Measurements from ENCODE around the gene ZNF512B.
A peak's percentile ranks its signal among the peaks of the same experiment; 100 is the strongest.
"Not testable (repeated sequence)": the region's sequence is repeated elsewhere in the genome, so short reads cannot be mapped to it uniquely, and the experiment has no call there.

Gene ZNF512B

DNA sequence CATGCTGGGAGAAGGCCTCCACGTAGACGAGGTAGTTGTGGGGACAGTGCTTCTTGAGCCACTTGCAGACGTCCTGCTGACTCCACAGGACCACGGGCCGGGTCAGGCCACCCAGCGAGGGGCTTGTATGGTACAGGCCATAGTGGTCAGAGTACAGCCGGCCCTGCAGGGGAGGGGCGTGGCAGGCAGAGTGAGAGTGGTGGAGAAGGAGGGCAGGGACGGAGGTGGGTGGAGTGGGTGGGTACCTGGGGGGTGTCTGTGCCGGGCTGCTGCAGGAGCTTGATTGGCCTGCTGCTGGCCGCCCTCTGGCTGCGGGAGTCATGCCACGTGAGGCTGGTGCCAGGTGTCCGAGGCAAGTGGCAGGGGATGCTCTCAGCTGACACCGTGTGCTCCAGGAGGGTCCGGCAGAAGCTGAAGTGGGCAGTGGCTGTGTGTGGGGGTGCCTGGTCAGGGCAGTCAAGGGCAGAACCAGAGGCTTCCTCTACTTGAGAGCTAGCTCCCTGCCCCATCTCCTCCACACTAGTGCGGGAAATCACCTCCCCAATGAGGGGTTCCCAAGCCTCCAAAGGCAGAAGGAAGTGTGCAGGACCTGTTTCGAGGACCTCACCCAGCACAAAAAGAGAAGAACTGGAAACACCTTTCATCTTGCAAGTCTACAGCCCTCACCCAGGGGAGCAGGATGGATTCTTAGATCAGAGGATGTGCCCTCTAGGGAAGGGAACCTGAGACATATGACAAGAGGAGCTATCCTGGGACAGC lies 7.4 kb upstream of the ZNF512B start:
- DNase-seq: no peak

DNA sequence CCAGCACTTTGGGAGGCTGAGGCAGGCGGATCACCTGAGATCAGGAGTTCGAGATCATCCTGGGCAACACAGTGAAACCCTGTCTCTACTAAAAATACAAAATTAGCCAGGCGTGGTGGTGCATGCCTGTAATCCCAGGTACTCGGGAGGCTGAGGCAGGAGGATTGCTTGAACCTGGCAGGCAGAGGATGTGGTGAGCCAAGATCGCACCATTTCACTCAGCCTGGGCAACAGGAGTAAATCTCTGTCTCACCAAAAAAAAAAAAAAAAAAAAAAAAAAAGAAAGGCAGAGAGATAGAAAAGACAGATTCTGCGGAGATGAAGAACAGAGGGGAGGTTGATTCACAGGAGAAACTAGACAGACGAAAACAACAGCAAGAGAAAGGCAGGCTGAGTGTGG lies 6.8 kb upstream of the ZNF512B start:
- DNase-seq: not testable (repeated sequence)

DNA sequence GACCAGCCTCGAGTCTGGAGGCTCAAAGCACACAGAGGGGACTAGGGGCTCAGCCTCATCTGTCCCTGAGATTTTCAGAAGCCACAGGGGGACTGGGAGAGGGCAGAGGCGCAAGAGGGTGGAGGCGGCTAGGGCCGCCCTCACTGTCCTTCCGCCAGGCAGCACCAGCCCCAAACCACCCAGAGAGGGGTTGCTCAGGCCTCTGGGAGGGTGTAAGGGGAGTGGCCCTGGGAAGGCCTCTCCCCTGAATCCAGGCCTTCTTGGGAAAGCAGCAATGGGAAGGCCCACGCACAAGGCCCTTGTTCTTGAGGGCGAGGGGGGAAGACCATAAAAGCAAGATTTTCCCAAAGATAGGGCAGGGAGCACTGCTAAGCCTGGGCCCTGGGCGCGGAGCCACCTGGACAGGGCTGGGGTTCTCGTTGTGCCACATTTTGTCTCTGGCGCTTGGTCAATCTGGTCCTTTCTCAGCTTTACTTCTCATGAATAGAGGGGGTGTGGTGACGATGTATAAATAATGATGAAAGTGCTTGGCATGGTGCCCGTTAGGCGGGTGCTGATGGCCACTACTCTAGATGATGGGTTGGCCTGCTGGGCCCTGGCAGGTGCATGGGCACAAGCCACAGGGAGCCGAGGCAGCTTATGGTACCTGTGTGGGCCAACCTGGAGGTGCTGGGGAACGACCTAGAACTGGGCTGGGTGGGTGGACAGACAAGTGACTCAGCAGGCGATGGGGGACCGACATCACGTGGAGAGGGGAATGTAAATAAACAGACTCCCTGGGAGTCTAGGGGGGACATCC lies 4.9 kb upstream of the ZNF512B start:
- no peak for DNase-seq

DNA sequence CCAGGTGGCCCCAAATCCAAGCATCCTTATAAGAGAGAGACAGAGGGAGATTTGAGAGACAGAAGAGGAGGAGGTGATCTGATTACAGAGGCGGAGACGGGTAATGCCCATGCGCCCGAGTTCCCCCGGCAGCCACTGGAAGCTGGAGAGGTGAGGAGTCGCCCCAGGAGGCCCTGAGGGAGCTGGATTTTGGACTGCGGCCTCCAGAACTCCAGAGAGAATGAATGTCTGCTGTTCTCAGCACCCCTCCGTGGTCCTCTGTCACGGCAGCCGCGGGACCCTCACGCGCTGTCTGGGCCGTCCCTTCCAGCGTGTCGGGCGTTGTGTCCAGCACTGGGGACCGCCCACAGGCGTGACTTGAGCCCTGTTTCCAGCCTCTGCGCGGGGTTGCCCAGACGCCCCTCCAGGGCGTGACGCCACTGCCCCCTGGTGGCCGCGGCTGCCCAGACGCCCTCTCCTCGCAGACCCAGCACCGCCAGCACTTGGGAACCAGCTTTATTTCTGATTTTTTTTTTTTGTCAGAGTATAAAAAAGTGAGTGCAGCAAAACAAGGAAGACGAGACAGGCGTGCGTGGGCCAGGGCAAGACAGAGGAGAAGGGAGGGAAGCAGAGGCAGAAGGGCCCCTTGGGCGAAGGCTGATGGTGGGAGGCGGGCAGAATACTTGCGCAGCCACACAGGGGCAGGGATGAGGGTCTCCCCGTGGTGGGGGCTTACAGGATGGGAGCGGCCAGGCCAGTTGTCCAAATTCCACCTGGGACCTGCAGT lies 4.1 kb upstream of the ZNF512B start:
- peak; percentile 75 to 77 for DNase-seq

DNA sequence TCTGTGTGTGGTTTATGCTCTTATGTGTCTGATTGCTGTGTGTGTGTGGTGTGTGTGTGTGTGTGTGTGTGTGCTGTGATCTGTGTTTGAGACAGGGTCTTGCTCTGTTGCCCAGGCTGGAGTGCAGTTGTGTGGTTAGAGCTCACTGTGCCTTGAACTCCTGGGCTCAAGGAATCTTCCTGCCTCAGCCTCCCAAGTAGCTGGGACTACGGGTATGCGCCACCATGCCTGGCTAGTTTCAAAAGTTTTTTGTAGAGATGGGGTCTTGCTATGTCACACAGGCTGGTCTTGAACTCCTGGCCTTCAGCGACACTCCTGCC lies 3.4 kb upstream of the ZNF512B start:
- no peak for DNase-seq

DNA sequence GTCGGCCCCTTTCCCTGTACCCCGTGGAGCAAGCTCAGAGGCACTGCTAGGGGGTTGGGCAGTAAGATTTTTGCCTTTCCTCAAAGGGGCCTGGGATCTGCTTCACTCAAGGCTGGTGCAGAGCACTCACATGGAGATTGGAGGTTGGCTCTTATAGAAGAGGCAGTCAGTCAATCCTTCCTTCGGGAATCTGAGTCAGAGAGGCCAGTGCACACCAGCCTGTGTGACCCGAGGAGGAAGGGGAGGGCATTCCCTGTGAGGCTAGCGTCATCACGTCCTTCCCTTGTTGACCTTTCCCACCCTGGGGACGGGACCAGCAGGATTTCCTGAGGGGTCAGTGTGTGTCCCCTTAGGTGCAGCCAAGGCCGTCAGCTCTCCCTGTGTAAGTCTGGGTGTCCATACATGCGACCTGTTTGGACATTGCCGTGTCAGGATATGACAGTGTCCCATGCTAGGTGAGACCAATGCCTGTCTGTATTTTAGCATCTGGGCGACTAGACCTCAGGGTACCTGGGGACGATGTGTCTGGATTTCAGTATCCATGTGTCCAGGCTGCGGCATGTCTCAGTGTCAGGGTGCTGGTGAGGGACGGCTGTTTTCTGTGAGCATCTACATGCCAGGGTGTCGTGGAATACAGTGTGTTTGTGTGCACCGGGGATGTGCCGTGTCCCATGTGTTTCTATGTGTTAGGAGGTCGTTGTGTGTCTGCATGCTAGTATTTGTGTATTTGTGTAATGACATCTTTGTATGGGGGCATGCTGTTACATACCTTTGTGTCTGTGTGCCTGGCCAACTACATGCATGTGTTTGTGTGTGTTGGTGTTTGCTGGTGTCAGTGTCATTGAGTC lies 2.8 kb upstream of the ZNF512B start:
- DNase-seq: no peak

DNA sequence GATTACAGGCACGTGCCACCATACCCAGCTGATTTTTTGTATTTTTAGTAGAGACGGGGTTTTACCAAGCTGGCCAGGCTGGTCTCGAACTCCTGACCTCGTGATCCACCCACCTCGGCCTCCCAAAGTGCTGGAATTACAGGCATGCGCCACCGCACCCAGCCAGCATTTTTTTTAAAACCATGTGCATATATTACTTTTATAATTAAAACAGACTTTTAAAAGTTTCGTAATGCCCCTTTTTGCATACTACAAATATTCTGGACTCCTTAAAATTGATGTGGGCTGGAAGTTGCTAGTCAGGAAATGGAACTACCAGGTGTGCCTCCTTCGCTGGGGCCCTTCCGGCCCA lies 2.2 kb upstream of the ZNF512B start:
- DNase-seq: not testable (repeated sequence)

DNA sequence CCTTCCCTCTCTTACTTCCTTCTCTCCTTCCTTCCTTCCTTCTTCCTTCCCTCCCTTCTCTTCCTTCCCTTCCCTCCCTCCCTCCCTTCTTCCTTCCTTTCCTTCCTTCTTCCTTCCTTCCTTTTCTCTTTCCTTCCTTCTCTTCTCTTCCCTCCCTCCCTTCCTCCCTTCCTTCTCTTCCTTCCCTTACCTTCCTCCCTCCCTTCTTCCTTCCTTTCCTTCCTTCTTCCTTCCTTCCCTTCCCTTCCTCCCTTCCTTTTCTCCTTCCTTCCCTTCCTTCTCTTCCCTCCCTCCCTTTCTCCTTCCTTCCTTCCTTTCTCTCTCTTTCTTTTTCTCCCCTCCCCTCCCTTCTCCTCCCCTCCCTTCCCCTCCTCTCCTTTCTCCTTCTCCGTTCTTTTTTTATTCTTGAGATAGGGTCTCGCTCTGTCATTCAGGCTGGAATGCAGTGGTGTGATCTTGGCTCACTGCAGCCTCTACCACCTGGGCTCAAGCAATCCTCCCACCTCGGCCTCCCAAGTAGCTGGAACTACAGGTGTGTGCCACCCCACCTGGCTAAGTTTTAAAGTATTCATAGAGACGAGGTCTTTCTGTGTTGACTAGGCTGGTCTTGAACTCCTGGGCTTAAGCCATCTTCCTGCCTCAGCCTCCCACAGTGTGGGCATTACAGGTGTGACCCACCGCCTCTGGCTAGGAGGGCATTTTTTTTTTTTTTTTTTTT lies 1.1 kb upstream of the ZNF512B start:
- DNase-seq: no peak

DNA sequence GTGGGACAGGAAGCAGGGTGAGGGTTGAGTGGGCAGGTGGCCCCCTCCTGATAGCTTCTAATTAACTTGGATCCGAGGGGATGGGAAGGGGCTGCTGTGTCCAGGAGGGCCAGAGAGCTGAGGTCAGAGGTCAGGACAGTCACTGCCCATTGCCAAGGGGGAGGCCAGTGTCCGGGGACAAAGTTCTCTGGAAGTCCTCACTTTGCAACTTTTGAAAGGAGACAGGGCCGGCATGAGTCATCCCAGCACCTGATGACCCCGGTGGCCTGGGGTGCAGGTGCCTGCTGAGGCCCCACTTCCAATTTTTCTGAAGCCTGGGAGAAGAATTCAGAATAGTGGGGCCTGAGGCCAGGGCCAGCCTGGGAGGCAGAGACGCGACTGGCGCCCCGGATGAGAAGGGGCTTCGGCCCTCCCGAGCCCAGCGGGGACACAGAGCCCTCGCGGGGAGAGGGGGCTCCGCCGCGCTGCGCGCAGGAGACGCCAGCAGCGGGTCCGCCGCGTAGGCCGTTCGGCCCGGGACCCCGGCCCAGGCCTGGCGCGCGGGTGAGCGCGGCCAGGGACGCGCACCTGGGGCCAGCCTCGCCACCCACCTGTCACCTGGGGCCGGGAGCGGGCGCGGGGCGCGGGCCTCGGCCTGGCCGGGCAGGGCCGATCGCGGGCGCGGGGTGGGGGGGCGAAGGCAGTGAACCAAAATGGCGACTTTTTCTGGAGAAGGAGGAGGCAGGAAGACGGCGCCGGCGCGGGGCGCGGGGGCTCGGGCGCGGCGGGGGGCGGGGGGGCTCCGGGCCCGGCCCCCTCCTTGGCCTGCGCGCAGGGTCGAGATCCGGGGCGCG lies 586 bp downstream of the ZNF512B start:
- no peak for DNase-seq

DNA sequence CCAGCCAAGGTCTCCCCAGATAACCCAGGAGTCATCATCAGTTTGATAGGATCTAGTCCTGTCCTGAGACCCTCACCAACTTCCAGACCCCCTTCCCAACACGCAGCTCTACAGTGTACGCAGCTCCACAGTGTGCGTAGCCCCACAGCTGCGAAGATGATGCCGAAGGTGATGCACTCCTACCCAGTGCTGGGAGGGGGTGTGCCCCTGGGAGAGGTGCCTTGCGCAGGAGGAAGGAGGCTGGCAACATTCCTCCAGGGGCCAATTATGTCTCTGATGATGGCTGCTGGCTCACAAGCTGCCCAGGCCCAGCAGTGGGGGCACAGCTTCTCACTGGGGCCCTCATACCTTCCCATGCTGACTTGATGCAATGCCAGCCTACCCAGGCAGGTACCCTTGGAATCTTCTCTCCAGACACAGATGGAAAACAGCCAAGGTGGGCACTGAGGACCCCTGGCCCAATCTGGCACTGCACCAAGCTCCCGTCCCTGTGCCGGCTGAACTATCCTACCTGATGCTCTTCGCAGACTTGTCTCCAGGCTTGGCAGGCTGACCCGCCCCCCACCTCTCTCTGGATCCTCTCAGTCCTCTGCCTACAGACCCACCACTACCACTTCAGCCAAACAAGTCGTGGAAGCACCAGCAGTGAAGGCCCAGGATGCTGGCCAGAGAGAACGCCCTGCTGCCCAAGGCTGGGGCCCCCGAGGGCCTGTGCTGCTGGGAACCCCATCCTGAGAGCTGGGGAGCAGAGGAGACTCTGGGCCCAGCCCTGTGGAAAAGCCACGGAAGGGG lies 1.4 kb downstream of the ZNF512B start:
- no peak for DNase-seq

DNA sequence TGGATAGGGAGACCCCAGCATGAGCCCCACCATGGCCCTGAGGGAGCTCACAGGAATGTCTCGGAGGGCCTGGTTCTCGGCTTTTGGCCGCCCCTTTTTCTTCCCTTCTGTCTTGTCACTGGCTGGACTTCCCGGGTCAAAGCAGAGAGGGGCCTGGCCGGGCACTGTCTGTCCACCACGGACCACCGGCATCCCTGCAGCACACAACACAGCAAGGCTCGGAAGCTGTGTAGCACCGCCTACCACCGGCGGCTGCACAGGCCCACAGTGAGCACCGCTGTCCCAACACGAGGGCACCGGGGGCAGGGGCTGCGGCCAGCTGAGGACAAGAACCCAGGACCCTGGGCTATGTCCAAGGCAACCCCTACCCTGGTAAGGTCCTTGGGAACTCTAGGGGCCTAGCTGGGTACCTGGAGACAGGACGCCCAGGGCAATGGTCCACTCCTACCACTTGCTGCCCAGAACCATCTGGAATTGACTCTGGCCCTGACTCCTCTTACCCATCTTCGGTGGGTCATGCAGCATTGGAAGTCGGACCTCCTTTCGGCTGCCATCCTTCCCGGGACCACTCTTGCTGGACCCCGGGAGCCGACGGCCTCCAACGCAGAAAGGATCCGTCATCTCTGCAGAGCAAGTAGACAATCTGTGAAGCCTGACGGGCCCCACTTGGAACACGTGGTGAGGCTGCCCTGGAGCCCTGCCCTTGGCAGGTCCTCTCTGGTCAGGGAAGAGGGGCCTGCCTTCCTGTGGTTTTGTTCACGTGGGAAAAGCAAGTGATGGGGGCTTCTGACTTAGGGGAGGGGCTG lies 2.2 kb downstream of the ZNF512B start:
- no peak for DNase-seq

DNA sequence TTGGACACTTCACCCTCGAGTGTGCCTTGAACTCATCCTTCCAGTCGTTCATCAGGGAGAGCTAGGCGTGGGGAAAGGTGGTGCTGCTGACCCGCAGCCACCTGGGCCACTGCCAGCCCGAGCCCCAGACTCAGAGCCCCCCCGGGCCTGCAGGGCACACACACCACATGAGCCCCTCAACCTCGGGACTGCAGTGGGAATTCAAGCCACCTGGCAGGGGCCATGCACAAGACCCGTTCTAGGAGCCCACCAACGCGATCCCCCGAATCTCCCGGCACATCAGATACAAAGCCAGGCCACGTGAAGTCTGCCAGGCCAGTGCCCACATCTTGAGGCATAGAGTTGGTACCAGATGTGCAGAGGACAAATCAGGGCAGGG lies 2.8 kb downstream of the ZNF512B start:
- no peak for DNase-seq

DNA sequence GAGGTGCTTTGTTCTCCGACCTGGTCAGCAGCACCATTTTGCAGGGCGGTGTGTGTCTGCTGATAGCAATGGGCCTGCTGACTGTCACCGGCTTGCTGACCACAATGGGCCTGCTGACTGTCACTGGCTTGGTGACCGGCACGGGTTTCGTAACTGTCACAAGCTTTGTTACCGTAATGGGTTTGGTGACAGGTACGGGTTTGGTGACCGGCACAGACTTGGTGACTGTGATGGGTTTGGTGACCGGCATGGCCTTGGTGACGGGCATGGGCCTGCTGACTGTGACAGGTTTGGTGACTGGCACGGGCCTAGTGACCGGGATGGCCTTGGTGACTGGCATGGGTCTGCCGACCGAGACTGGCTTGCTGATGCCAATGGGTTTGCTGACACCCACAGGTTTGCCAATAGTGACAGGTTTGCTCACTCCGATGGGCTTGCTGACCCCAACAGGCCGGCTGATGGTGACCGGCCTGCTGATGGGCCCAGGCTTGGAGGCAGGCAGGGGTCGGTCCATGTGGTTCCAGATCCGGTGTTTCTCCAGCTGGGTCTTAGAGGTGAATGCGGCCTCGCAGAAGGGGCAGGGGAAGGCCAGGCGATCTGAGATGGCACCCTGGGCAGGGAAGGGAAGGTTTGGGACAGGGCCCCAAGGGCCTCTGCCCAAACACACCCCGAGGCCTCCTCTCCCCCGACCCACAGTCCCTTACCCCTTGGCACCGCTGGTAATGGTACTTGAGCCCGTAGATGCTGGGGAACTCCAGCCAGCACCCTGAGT lies 3.4 kb downstream of the ZNF512B start:
- DNase-seq: no peak

DNA sequence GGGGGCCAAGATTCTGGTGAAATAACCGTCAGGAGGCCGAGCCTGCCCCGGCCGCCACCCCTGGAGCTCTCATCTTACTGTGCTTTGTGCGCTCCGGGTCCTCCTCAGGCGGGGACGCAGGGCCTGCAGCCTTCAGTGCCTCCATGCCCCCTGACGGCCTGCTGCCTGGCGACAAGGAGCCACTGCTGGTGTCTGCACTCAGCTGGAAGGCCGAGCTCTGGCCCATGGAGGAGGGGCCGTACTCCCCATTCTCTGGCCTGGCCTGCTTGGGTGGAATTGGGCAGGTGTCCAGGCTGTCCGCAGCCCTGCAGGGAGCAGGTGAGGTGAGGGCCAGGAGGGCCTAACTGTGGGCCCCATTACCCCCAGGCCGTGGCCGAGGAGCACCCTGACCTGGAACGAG lies 5.3 kb downstream of the ZNF512B start:
- DNase-seq: no peak

DNA sequence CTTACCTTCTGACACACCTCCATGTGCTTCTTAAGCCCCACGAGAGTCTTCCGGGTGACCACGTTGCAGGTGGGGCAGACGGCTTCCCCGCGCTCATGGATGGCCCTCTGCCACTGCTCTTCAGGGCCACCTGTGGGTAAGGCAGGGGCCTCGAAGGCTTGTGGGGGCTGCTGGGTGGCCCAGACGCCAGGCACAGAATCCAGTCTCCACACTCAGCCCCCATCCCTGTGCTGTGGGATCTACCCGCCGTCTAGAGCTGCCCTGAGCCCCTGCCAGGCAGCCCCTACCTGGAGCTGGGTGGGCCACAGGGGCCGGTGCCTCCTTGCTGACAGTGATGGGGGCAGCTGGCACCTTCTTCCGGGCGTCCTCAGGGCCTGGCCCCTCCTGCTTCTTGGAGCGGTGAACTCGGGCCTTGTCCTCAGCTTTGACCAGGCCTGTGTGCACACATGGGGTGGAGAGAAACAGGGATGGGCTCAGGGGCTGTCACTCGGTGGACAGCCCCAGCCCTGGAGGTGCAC lies 5.9 kb downstream of the ZNF512B start:
- no peak for DNase-seq

DNA sequence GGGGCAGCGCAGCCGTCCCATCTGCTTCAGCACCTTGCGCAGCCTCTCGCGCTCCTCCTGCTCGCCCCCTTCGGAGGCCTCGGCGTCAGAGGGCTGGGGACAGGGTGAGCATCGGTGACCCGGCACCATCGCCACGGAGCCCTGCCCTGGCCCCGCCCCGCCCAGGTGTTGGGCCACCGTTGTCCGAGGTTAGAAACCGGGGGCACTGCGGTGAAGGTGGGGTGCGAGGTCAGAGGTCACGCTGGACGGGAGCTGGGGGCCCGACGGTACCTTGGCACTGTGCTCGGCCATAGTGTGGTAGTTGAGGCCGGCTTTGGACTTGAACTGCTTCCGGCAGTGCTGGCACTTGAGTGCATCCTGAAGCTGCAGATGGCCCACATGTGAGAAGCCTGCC lies 6.4 kb downstream of the ZNF512B start:
- DNase-seq: no peak

DNA sequence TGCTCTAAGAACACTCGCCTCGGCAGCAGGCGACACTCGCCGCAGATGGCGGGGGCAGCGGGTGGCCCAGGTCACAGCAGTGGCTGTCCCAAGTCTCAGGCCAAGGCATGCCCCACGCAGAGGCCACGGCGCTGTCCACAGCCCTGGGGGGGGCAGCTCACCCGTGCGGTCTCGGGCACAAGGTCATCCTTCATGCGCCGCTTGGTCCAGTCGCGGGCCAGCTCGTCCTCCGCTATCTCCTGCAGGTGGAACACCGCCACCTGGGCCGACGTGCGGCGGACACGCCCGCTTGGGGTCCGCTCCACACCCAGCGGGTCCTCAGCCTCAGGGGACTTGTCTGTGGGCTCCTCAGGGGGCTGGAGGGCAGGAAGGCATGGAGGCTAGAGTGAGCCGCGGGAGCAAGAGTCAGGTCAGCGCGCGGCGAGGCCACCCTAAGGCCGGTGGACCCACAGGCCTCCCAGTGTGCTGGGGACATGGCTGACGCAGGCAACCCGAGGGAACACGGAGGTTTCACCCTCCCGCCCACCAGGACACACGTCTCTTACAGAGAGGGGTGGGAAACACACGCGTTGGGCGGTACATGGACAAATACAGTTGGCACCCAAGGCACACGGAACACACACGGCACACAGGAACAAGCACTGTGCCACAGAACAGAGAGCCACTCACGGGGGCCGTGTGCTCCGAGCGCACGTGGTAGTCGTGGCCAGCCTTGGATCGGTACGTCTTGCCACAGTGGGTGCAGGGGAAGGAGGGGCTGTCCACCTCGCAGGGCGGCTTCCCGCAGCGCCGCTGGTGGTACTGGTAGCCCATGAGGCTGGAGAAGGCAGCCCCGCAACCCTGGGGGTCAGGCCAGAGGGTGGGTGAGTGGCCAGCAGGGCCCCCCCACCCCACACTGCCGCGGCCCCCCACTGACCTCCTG lies 7.0 kb downstream of the ZNF512B start:
- no peak for DNase-seq
